Amniotic stem cell (primary cell): ENCODE results near the gene RREB1.

Experiments used
- DNase-seq: peaks from one replicate; lab custom pipeline; 2025; lab: John Stamatoyannopoulos, UW

RREB1 gene, protein sequence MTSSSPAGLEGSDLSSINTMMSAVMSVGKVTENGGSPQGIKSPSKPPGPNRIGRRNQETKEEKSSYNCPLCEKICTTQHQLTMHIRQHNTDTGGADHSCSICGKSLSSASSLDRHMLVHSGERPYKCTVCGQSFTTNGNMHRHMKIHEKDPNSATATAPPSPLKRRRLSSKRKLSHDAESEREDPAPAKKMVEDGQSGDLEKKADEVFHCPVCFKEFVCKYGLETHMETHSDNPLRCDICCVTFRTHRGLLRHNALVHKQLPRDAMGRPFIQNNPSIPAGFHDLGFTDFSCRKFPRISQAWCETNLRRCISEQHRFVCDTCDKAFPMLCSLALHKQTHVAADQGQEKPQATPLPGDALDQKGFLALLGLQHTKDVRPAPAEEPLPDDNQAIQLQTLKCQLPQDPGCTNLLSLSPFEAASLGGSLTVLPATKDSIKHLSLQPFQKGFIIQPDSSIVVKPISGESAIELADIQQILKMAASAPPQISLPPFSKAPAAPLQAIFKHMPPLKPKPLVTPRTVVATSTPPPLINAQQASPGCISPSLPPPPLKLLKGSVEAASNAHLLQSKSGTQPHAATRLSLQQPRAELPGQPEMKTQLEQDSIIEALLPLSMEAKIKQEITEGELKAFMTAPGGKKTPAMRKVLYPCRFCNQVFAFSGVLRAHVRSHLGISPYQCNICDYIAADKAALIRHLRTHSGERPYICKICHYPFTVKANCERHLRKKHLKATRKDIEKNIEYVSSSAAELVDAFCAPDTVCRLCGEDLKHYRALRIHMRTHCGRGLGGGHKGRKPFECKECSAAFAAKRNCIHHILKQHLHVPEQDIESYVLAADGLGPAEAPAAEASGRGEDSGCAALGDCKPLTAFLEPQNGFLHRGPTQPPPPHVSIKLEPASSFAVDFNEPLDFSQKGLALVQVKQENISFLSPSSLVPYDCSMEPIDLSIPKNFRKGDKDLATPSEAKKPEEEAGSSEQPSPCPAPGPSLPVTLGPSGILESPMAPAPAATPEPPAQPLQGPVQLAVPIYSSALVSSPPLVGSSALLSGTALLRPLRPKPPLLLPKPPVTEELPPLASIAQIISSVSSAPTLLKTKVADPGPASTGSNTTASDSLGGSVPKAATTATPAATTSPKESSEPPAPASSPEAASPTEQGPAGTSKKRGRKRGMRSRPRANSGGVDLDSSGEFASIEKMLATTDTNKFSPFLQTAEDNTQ (N-terminal part only)

DNA sequence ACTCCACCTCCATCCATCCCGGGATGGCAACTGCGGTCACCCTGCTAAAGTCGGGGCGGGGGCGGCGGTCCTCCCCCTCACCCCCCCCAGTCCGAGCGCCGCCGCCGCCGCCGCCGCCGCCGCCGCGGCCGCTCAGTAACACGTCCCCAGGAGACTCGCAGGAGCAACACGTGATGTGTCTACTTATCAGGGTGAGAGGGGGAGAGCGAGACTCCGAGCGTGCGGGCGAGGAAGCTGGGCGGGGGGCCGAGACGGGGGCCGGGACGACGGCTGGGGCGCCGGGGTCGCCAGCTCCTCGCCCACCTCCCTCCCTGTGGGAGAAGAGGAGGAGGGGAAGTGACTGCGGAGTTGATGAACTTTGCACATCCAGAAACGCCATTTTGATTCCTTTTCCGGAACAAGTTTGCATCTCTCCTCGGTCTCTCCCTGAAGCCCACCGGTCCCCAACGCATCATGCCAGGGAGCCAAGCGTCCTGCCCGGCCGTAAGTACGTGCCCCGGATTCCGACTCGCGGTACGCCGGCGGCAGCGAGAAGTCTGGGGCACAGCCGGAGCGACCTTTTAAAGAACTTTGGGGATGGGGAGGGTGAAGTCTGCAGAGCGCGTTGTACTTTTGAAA lies at the start of gene RREB1:
TSS of gene RREB1 (plus strand) at position 384 of the 618 bp plus-strand sequence. CDS start 73,951 bp downstream, outside the sequence.
- DNase-seq, result peak; percentile 53

GRCh38 chr6:7058250-7058923 lies 49.4 kb upstream of the RREB1 start:
- DNase-seq, result peak; percentile 76

DNA sequence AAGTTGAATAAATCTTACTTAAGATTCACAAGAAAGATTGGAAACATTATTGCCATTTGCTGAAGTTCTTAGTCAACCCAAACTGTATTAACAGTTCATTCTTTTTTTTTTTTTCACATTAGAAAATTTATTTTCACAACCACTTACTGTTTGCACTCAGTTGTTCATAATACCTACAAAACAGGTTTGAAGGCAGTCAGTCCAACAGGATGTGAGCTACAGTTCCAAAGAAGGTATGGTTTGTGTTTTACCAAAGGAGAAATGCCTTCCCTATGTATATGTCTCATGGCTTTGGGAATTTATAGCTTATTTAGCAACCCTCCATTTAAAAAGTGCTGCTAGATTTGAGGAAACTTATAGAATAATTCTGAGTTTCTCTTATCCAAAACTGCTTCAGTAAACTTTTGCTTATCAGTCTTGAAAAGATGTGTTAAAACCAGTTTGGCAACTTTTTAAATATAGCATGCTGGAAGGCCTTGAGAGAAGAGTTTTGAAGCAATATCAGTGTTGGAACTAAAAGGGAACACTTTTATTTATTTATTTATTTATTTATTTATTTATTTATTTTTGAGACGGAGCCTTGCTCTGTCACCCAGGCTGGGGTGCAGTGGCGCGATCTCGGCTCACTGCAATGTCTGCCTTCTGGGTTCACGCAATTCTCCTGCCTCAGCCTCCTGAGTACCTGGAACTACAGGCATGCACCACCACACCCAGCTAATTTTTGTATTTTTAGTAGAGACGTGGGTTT lies 46.8 kb upstream of the RREB1 start:
- DNase-seq, result no peak

DNA sequence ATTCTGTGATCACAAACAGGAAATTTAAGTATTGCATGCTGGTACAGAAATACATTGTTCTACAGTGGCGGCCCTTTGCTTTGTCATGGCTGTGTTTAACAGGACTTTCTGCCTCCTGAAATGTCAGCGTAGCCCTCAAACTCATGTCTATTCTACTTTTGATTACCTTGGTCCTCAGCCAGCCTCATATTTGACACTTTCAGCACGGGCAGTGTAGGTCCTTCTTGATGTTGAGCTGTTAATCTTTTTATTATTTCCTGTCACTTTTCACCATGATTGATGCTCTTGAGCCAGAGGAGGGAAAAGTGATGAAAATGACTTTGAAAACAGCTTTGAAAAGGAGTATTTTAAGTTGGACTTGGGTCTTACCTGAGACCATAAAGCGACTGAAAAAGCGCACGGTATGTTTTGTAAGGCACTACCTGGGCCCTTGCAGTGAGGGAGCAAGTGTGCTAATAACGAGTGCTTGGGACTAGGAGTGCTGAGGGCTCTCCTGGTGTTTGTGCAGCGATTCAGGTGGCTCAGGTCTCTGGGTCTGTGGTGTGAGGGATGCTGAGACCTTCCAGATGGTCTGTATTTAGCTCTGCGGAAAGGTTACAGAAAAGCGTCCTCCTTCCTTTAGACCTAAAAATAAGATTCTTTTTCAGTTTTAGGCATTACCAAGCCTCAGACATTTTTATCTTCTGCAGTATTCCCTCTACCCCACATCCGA lies 45.2 kb upstream of the RREB1 start:
- no peak for DNase-seq

DNA sequence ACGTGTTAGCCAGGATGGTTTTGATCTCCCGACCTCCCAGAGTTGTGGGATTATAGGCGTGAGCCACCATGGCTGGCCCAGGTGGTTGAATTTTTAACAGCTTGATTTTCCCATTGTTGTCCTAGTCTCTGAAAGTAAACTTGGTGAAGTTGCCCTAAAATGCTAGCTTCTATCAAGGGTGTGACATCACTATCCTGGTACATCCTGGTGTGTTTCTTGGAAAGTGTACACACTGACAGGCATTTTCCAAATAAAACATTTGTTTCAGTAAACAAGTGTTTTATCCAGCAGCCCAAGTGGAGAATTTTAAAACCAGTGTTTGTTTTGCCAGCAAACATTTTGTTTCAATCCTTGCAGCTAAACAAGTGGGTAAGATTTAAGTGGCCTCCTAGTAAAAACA lies 40.5 kb upstream of the RREB1 start:
- no peak for DNase-seq

DNA sequence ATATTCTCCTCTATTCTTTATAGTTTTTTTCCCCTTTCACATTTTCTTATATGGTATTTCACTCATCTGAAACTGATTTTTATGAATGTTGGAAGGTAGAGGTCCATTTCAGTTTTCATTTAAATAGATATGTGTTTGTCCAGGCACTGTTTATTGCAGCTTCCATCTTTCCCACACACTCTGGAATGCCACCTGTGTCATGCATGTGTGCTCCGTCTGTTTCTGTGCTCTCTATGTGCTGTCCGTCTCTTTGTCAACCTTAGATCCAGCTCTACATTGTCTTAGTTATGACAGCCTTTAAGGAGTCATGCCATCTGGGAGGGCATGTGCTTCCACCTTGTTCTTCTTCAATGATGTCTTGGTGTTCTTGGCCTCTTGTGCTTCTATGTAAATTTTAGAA lies 36.4 kb upstream of the RREB1 start:
- DNase-seq, result no peak

- DNase-seq, result no peak
Measured at GRCh38 chr6:7073082-7073820, 34.5 kb upstream of the RREB1 start.

GRCh38 chr6:7073821-7074525 lies 33.8 kb upstream of the RREB1 start:
- no peak for DNase-seq

GRCh38 chr6:7074870-7075269 lies 32.9 kb upstream of the RREB1 start:
- no peak for DNase-seq

- DNase-seq, result no peak
Measured at GRCh38 chr6:7075341-7076000, 32.3 kb upstream of the RREB1 start.

DNA sequence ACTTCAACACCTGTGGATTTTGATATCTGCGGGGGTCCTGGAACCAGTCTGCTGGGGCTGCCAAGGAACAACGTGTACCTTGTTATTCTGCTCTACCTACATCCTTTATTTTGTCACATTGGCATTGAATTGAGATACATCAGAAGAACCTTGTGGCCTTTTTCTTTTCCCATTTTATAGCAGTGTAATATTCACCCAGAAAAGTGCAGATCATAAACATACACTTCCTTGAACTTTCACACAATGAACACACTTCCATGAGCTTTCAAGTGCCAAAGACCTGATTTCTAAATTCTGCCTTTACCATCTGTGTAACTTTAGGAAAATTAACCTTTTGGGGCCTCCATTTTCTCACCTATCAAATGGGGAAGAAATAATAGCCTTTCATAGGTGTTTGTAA lies 29.9 kb upstream of the RREB1 start:
- DNase-seq, result no peak

DNA sequence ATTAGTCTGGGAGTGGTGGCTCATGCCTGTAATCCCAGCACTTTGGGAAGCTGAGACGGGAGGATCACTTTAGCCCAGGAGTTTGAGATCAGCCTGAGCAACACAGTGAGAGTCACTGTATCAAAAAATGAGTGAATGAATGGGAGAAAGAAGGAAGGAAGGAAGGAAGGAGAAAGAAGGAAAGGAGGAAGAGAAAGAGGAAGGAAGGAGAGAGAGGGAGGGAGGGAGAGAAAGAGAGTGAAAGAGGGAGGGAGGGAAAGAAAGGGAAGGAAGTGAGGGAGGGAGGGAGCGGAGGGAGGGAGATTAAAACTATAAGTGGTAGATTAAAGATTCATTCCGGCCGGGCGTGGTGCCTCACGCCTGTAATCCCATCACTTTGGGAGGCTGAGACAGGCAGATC lies 28.9 kb upstream of the RREB1 start:
- no peak for DNase-seq

DNA sequence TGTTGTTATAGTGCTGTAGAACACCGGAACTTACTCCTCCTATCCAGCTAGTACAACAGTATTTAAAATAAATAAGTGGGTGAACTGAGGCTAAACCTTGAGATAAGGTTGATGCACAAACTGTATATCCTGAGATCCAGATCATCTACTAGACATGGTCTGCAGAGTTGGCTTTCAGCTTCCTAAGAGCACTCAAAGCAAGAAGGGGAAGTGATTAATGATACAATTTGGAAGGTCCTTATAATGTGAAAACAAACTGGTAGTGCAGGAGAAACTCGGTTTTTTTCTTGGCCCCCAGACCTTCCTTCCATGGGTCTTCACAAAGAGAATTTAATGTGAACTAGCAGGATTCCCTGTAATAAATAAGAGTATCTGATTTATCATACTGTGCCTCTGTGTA lies 27.4 kb upstream of the RREB1 start:
- DNase-seq, result no peak

DNA sequence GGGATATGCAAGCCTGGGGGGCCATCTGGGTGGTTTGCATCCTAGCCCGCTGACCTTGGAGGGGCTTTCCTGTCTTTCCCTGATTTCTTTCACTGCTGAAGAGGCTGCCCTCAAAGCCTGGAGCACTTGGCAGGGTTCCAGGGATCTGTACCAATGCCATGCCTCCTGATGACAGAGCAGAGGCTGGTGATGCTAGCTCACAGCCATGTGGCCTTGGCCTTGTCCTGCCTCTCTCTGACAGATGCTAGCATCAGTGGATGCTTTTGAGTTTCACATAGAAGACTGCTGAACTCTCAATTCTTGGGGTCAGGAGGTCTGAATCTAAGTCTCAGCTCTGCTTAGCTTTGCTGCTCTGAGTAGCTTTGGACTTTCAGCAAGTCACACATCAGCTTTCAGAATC lies 21.9 kb upstream of the RREB1 start:
- no peak for DNase-seq

DNA sequence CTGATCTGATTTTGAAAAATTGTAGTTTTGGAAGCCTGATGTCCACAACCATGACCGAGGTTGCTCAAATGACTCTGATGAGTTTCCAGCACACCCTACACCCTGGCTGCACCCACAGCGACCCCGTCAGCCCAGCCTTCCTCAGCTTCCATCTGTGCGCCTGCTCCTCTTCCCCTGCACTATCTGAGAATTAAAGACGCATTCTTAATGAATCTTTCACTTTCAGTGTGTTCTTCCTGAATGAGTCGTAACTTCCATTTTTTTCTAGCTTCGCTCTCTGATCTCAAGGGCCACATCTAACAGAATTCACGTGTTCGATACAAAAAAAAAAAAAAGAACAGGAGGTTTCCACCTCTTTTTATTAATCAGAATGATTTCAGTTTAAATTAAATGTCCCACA lies 21.3 kb upstream of the RREB1 start:
- no peak for DNase-seq

DNA sequence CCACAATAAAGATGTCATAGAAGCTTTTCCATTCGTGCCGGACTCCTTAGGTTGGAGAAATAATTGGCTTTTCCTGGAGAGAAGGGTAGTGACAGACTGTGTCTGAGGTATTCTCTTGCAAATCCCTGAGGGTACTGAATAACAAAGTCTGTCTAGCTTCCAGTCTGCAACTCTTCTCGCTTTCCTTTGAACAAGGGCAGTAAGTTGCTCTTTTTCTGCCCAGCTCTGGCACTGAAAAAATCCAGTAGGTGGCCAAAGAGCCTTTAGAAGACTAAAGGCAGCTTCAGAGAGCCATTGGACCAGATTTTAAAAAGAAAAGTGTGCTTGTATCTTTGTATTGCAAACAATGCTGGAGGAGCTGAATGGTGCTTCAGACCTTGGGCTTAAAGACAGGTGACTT lies 20.7 kb upstream of the RREB1 start:
- no peak for DNase-seq

DNA sequence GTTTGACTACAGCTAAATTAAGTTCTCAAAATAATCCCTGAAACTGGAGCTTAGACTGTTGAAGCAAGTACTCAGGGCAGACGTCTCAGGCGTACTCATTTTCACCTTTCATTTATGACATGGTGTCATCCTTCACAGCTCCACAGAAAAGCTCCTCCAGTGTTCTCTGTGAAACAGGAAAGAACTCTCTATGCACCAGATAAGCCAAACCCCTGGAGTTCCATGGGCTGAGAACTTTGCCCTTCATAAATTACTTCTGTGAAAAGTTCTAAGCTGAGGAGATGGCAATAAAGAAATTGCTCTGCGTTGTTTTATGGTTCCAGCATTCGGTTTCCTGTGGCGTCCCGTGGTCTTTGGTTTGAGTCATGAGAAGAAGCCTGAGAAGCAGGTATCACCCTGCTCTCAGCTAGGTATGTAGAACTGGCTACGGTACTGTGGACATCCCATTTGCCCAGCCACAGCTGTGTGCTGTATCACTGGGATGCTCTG lies 20.2 kb upstream of the RREB1 start:
- DNase-seq, result no peak
